Astrocyte of the cerebellum (primary cell): ENCODE measurements around the gene PARD3B.

Source experiments
- DNase-seq: peaks from one replicate; pipeline ENCODE4 v3.0.0-alpha.2; 2011; ENCODE audit warnings: low read depth
- H3K4me3 ChIP-seq: 2 replicates; pipeline ENCODE4 v1.5.1; 2011; ENCODE audit warnings: mild to moderate bottlenecking, low read depth, low read length, moderate library complexity
- in situ Hi-C: cut with HindIII; loops from 2 replicates; pipeline ENCODE4 v1.10.0; 2017; ENCODE audit warnings: low sequenced_read_pairs
- TF ChIP-seq, protein P1 (sequence below): IDR thresholded peaks from 2 replicates; pipeline ENCODE4 v1.5.1; 2012; ENCODE audit warnings: low read length, low read depth, moderate library complexity, mild to moderate bottlenecking; ENCODE audit errors: missing control alignments

The PARD3B gene

DNA sequence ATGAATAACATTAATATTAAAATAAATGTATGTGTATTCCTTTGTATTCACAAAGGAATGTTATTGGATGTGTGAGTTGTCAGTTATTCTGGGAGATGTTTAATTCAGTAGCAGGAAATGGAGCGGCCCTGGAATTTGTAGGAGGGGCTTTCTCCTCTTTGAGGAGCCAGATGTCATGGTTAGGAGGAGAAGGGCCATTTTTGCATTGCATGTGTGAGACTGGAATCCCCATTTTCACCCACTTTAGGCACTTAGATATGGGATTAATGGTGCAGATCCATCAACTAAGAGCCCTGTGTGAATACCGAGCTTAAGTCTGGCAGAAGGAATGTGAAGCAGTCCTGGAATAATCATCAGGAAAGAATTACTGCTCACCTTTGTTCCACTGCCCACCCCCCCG lies 439.2 kb downstream of the PARD3B start:
- TF ChIP-seq, protein P1, sequence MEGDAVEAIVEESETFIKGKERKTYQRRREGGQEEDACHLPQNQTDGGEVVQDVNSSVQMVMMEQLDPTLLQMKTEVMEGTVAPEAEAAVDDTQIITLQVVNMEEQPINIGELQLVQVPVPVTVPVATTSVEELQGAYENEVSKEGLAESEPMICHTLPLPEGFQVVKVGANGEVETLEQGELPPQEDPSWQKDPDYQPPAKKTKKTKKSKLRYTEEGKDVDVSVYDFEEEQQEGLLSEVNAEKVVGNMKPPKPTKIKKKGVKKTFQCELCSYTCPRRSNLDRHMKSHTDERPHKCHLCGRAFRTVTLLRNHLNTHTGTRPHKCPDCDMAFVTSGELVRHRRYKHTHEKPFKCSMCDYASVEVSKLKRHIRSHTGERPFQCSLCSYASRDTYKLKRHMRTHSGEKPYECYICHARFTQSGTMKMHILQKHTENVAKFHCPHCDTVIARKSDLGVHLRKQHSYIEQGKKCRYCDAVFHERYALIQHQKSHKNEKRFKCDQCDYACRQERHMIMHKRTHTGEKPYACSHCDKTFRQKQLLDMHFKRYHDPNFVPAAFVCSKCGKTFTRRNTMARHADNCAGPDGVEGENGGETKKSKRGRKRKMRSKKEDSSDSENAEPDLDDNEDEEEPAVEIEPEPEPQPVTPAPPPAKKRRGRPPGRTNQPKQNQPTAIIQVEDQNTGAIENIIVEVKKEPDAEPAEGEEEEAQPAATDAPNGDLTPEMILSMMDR: no peak
- no peak for DNase-seq
- H3K4me3 ChIP-seq: no peak overlapping the region
- in situ Hi-C loops: no loop called here

DNA sequence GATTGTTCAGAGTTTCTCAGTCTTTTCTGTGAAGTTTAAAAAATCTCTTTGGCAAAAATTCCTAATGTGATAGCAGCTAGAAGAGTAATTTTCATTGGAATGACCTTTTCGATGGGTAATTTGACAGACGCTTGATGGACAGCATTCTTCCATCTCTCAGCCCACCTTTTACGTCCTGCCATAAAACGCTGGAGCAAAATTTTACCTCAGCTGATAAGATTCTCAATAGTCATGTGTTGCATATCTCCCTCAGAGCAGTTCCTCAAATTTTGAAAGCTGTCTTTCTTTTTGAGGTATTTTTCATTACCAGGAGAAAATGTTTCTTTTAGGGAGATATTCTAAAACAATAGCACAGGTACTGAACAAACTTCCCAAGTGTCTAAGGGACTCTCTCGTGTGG lies 441.4 kb downstream of the PARD3B start:
- in situ Hi-C loops: no loop called here
- DNase-seq: no peak
- TF ChIP-seq, protein P1: no peak
- no peak overlapping the region for H3K4me3 ChIP-seq

DNA sequence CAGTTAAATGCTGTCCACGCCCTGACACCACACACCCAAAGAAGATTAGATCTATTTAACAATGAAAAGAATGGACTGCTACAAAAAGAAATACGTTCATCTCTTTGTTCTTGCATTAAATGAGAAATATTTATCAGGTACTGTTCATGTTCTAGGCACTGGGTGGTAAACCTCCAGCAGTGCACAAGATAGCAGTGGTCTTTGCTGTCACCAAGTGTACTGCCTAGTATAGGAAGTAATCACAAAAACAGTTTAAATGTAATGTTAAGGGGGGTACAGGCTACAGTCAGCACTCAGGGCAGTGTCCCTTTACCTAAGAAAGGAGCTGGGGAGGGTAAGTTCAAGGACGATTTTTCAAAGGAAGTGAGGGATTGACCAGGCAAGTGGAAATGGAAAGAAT lies 443.6 kb downstream of the PARD3B start:
- no peak for DNase-seq
- H3K4me3 ChIP-seq: no peak overlapping the region
- in situ Hi-C loops: no loop called here
- TF ChIP-seq, protein P1: no peak

DNA sequence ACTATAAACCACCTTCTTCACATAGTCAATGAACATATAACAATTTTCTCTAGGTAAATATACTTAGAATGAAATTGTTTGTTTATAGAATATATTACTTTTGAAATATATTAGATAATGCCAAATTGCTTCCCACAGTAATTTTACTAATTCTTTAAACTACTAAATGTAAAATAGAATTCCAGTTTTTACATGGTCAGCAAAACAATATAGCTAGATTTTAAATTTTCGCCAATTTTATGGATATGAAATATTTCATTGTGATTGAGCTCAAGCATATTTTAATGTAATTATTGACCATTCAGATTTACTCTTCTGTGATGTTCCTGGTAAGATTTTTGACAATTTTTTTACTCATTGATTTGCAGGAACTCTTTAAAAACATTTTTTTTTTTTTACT lies 444.6 kb downstream of the PARD3B start:
- in situ Hi-C loops: no loop called here
- DNase-seq: no peak
- TF ChIP-seq, protein P1: no peak
- H3K4me3 ChIP-seq: no peak overlapping the region

DNA sequence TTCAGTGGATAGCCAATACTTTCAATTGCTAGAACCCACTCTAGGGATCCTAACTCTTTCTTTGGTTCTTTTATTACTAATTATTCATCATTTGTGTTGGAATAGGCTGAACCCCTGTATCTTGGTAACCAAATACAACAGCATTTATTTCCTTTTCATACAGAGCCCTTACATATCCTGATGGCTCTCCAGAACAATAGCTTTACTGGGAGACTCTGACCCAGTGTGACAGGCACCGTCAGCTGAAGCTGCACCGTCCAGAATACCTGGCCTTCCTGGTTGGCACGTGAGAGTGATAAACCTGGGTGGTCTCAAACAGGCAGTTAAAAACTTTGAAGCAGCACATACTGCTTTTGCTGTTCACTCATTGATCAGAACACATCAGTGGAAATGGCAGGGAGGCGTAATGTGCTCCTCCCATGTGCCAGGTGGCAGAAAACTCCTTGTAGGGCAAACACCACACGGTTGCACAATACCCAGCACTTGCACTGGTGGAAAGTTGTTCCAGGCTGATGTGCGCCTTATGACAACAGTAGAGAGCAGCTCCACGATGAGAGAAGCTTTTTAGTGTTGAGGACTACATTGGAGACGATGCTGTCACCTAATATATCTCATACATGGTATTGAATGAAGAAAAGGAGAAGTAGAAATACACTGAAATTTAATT lies 456.2 kb downstream of the PARD3B start:
- no peak overlapping the region for H3K4me3 ChIP-seq
- TF ChIP-seq, protein P1: no peak
- DNase-seq: no peak
- in situ Hi-C loops: no loop called here

DNA sequence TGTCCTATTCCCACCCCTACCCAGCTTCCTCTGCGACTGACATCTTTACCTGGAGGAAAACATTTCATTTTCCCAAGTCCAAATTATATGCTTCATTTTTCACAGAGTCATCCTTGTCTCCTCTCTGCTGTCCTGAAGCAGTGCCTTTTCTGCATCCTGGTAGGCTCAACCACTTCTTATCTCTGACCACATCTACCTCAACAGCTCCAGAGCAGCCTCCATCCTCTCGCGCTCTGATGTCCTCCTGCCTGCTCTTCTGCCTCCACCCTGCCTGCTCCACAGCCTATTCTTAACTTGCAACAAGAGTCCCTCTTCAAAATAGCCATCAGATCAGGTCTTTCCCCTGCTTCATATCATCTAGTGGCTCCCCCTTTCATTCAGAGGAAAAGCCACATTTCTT lies 457.1 kb downstream of the PARD3B start:
- no peak overlapping the region for H3K4me3 ChIP-seq
- in situ Hi-C loops: no loop called here
- no peak for DNase-seq
- TF ChIP-seq, protein P1: no peak
